ENCODE data around the gene PATJ.
"Not testable (repeated sequence)": the region's sequence is repeated elsewhere in the genome, so short reads cannot be mapped to it uniquely, and the experiment has no call there.

The PATJ gene

GRCh38 chr1:61801047-61801446 lies 58.8 kb downstream of the PATJ start:
- not testable (repeated sequence) for H4K5ac ChIP-seq (ENCODE audit: low read length); H3K4me3 ChIP-seq (ENCODE audit: low read length); H3K23ac ChIP-seq (ENCODE audit: low read length); DNase-seq; H3K79me2 ChIP-seq (ENCODE audit: control insufficient read depth, insufficient read depth, low read length); H3K4ac ChIP-seq (ENCODE audit: low read depth, low read length); H2AK5ac ChIP-seq (ENCODE audit: low read length); H3K4me1 ChIP-seq (ENCODE audit: control insufficient read depth, low read depth, low read length); H3K27ac ChIP-seq (ENCODE audit: low read depth, low read length); H3K27me3 ChIP-seq (ENCODE audit: insufficient read depth, low read length, poor library complexity); H3K79me1 ChIP-seq (ENCODE audit: low read length); H3K18ac ChIP-seq (ENCODE audit: low read length); H3K36me3 ChIP-seq (ENCODE audit: control insufficient read depth, insufficient read depth, low read length); H2BK120ac ChIP-seq (ENCODE audit: low read depth, low read length); H2BK15ac ChIP-seq (replicated peaks; ENCODE audit: low read depth); H4K8ac ChIP-seq (ENCODE audit: low read depth, low read length); H3K4me2 ChIP-seq (ENCODE audit: low read length); H3K56ac ChIP-seq (ENCODE audit: low read length); H3K9ac ChIP-seq (ENCODE audit: low read length); H2BK5ac ChIP-seq (ENCODE audit: low read length)
- WGBS (ENCODE audit: extremely low coverage, insufficient coverage, low lambda C conversion rate), result no CpG with 5 or more reads among the region's 1 CpG

- Histone ChIP-seq H3K56ac (ENCODE audit: low read length) (no peak overlapping the region), H3K4me1 (ENCODE audit: control insufficient read depth, low read depth, low read length) (no peaks in the 10 kb centered on the region), H2BK120ac (ENCODE audit: low read depth, low read length) (no peak overlapping the region), H3K18ac (ENCODE audit: low read length) (no peak overlapping the region), H3K4me2 (ENCODE audit: low read length) (no peak overlapping the region), H3K23ac (ENCODE audit: low read length) (no peak overlapping the region), H3K79me2 (ENCODE audit: control insufficient read depth, insufficient read depth, low read length) (no peaks in the 10 kb centered on the region), H3K9ac (ENCODE audit: low read length) (no peak overlapping the region), H2BK5ac (ENCODE audit: low read length) (no peak overlapping the region), H4K5ac (ENCODE audit: low read length) (no peak overlapping the region), H3K4ac (ENCODE audit: low read depth, low read length) (no peak overlapping the region), H3K79me1 (ENCODE audit: low read length) (no peaks in the 10 kb centered on the region), H2AK5ac (ENCODE audit: low read length) (no peak overlapping the region), H3K27ac (ENCODE audit: low read depth, low read length) (no peak overlapping the region), H3K4me3 (ENCODE audit: low read length) (no peak overlapping the region), H4K8ac (ENCODE audit: low read depth, low read length) (no peak overlapping the region), H3K27me3 (ENCODE audit: insufficient read depth, low read length, poor library complexity) (no peaks in the 10 kb centered on the region), H3K36me3 (ENCODE audit: control insufficient read depth, insufficient read depth, low read length) (no peaks in the 10 kb centered on the region), H2BK15ac (replicated peaks; ENCODE audit: low read depth) (no peak overlapping the region)
- WGBS (ENCODE audit: extremely low coverage, insufficient coverage, low lambda C conversion rate), result no CpG with 5 or more reads among the region's 4 CpGs
- DNase-seq, result no peak
These were observed 65.4 kb downstream of the PATJ start for GRCh38 chr1:61807606-61808140.

GRCh38 chr1:61808321-61808720 lies 66.0 kb downstream of the PATJ start:
- no peaks in the 10 kb centered on the region for H3K79me1 ChIP-seq (ENCODE audit: low read length)
- DNase-seq, result no peak
- H3K4me2 ChIP-seq (ENCODE audit: low read length), result no peak overlapping the region
- no peak overlapping the region for H3K23ac ChIP-seq (ENCODE audit: low read length)
- no peak overlapping the region for H2BK15ac ChIP-seq (replicated peaks; ENCODE audit: low read depth)
- H2BK5ac ChIP-seq (ENCODE audit: low read length), result no peak overlapping the region
- H3K36me3 ChIP-seq (ENCODE audit: control insufficient read depth, insufficient read depth, low read length), result no peaks in the 10 kb centered on the region
- no peaks in the 10 kb centered on the region for H3K79me2 ChIP-seq (ENCODE audit: control insufficient read depth, insufficient read depth, low read length)
- H4K8ac ChIP-seq (ENCODE audit: low read depth, low read length), result no peak overlapping the region
- no peak overlapping the region for H3K56ac ChIP-seq (ENCODE audit: low read length)
- H2BK120ac ChIP-seq (ENCODE audit: low read depth, low read length), result no peak overlapping the region
- H3K4me1 ChIP-seq (ENCODE audit: control insufficient read depth, low read depth, low read length), result no peaks in the 10 kb centered on the region
- H3K9ac ChIP-seq (ENCODE audit: low read length), result no peak overlapping the region
- no peak overlapping the region for H4K5ac ChIP-seq (ENCODE audit: low read length)
- H3K18ac ChIP-seq (ENCODE audit: low read length), result no peak overlapping the region
- no peak overlapping the region for H3K4ac ChIP-seq (ENCODE audit: low read depth, low read length)
- WGBS (ENCODE audit: extremely low coverage, insufficient coverage, low lambda C conversion rate), result no CpG with 5 or more reads among the region's 4 CpGs
- H3K4me3 ChIP-seq (ENCODE audit: low read length), result no peak overlapping the region
- H3K27ac ChIP-seq (ENCODE audit: low read depth, low read length), result no peak overlapping the region
- H3K27me3 ChIP-seq (ENCODE audit: insufficient read depth, low read length, poor library complexity), result no peaks in the 10 kb centered on the region
- no peak overlapping the region for H2AK5ac ChIP-seq (ENCODE audit: low read length)

GRCh38 chr1:61808968-61809367 lies 66.7 kb downstream of the PATJ start:
- no peak for DNase-seq
- no peaks in the 10 kb centered on the region for H3K79me1 ChIP-seq (ENCODE audit: low read length)
- no peak overlapping the region for H3K18ac ChIP-seq (ENCODE audit: low read length)
- H2BK120ac ChIP-seq (ENCODE audit: low read depth, low read length), result no peak overlapping the region
- no peak overlapping the region for H3K56ac ChIP-seq (ENCODE audit: low read length)
- no peak overlapping the region for H4K5ac ChIP-seq (ENCODE audit: low read length)
- WGBS (ENCODE audit: extremely low coverage, insufficient coverage, low lambda C conversion rate), result no CpG with 5 or more reads among the region's 4 CpGs
- no peak overlapping the region for H3K4ac ChIP-seq (ENCODE audit: low read depth, low read length)
- no peak overlapping the region for H2BK5ac ChIP-seq (ENCODE audit: low read length)
- no peak overlapping the region for H2BK15ac ChIP-seq (replicated peaks; ENCODE audit: low read depth)
- no peak overlapping the region for H3K4me3 ChIP-seq (ENCODE audit: low read length)
- H3K9ac ChIP-seq (ENCODE audit: low read length), result no peak overlapping the region
- H3K4me1 ChIP-seq (ENCODE audit: control insufficient read depth, low read depth, low read length), result no peaks in the 10 kb centered on the region
- no peaks in the 10 kb centered on the region for H3K36me3 ChIP-seq (ENCODE audit: control insufficient read depth, insufficient read depth, low read length)
- no peaks in the 10 kb centered on the region for H3K79me2 ChIP-seq (ENCODE audit: control insufficient read depth, insufficient read depth, low read length)
- no peak overlapping the region for H4K8ac ChIP-seq (ENCODE audit: low read depth, low read length)
- H3K23ac ChIP-seq (ENCODE audit: low read length), result no peak overlapping the region
- no peak overlapping the region for H2AK5ac ChIP-seq (ENCODE audit: low read length)
- no peaks in the 10 kb centered on the region for H3K27me3 ChIP-seq (ENCODE audit: insufficient read depth, low read length, poor library complexity)
- H3K4me2 ChIP-seq (ENCODE audit: low read length), result no peak overlapping the region
- H3K27ac ChIP-seq (ENCODE audit: low read depth, low read length), result no peak overlapping the region

GRCh38 chr1:61812916-61813315 lies 70.6 kb downstream of the PATJ start:
- Histone ChIP-seq H2AK5ac (ENCODE audit: low read length) (no peak overlapping the region), H2BK5ac (ENCODE audit: low read length) (no peak overlapping the region), H3K36me3 (ENCODE audit: control insufficient read depth, insufficient read depth, low read length) (no peaks in the 10 kb centered on the region), H3K27ac (ENCODE audit: low read depth, low read length) (no peak overlapping the region), H3K4me1 (ENCODE audit: control insufficient read depth, low read depth, low read length) (no peaks in the 10 kb centered on the region), H4K5ac (ENCODE audit: low read length) (no peak overlapping the region), H3K4me3 (ENCODE audit: low read length) (no peak overlapping the region), H3K79me1 (ENCODE audit: low read length) (no peaks in the 10 kb centered on the region), H3K9ac (ENCODE audit: low read length) (no peak overlapping the region), H2BK120ac (ENCODE audit: low read depth, low read length) (no peak overlapping the region), H3K56ac (ENCODE audit: low read length) (no peak overlapping the region), H3K79me2 (ENCODE audit: control insufficient read depth, insufficient read depth, low read length) (no peaks in the 10 kb centered on the region), H3K4ac (ENCODE audit: low read depth, low read length) (no peak overlapping the region), H3K18ac (ENCODE audit: low read length) (no peak overlapping the region), H2BK15ac (replicated peaks; ENCODE audit: low read depth) (no peak overlapping the region), H3K4me2 (ENCODE audit: low read length) (no peak overlapping the region), H3K23ac (ENCODE audit: low read length) (no peak overlapping the region), H4K8ac (ENCODE audit: low read depth, low read length) (no peak overlapping the region), H3K27me3 (ENCODE audit: insufficient read depth, low read length, poor library complexity) (no peaks in the 10 kb centered on the region)
- DNase-seq, result no peak
- WGBS (ENCODE audit: extremely low coverage, insufficient coverage, low lambda C conversion rate), result no CpG with 5 or more reads among the region's 1 CpG

- H3K4me2 ChIP-seq (ENCODE audit: low read length), result no peak overlapping the region
- H3K9ac ChIP-seq (ENCODE audit: low read length), result no peak overlapping the region
- no peak overlapping the region for H2AK5ac ChIP-seq (ENCODE audit: low read length)
- no peak overlapping the region for H2BK5ac ChIP-seq (ENCODE audit: low read length)
- H3K18ac ChIP-seq (ENCODE audit: low read length), result no peak overlapping the region
- H4K5ac ChIP-seq (ENCODE audit: low read length), result no peak overlapping the region
- peaks cover 3% of the 10 kb centered on the region for H3K4me1 ChIP-seq (ENCODE audit: control insufficient read depth, low read depth, low read length)
- DNase-seq, result no peak
- no peaks in the 10 kb centered on the region for H3K36me3 ChIP-seq (ENCODE audit: control insufficient read depth, insufficient read depth, low read length)
- H2BK120ac ChIP-seq (ENCODE audit: low read depth, low read length), result no peak overlapping the region
- H2BK15ac ChIP-seq (replicated peaks; ENCODE audit: low read depth), result no peak overlapping the region
- H3K79me2 ChIP-seq (ENCODE audit: control insufficient read depth, insufficient read depth, low read length), result no peaks in the 10 kb centered on the region
- H3K27me3 ChIP-seq (ENCODE audit: insufficient read depth, low read length, poor library complexity), result no peaks in the 10 kb centered on the region
- H3K79me1 ChIP-seq (ENCODE audit: low read length), result no peaks in the 10 kb centered on the region
- no peak overlapping the region for H3K4ac ChIP-seq (ENCODE audit: low read depth, low read length)
- WGBS (ENCODE audit: extremely low coverage, insufficient coverage, low lambda C conversion rate), result no CpG with 5 or more reads among the region's 3 CpGs
- H3K27ac ChIP-seq (ENCODE audit: low read depth, low read length), result no peak overlapping the region
- H4K8ac ChIP-seq (ENCODE audit: low read depth, low read length), result no peak overlapping the region
- H3K23ac ChIP-seq (ENCODE audit: low read length), result no peak overlapping the region
- H3K4me3 ChIP-seq (ENCODE audit: low read length), result no peak overlapping the region
- H3K56ac ChIP-seq (ENCODE audit: low read length), result no peak overlapping the region
These were observed 73.9 kb downstream of the PATJ start for GRCh38 chr1:61816191-61816590.
